ENCODE results near the gene PSMB7. TPM values are rescaled to one million over a fixed set of nuclear protein-coding genes. Genes with fewer than 3 reads are reported as not detected.
A peak's percentile ranks its signal among the peaks of the same experiment; 100 is the strongest.

The PSMB7 gene
- total RNA-seq, 3 donors from 2014 or later = 157 to 206 (median 162) TPM

DNA sequence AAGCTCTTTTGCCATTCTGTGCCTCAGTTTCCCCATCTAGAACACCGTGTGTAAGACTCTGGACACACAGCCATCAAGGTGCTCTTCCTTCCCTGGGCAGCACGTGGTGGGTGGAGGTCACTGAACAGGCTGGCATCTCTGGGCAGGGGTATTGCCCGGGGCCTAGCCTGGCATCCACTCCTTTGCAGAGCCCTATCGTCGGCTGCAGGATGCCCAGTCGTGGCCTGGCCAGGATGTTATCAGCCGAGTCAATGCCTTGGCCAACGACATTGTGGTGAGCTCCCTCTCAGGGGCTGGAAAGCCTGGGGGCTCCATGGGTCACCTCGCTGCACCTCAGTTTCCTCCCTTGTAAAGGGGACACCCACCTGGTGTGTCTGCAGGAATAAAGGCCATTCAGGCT, 39.1 kb upstream of the PSMB7 start:
- TF ChIP-seq CTCF (IDR thresholded peaks at IDR 0.05) (no peak), POLR2AphosphoS5 (IDR thresholded peaks at IDR 0.05) (no peak), POLR2A (IDR thresholded peaks at IDR 0.05) (no peak)
- Histone ChIP-seq H3K4me1 (no peaks in the 10 kb centered on the region), H3K36me3 (no peaks in the 10 kb centered on the region), H3K27ac (no peak overlapping the region), H3K27me3 (peaks cover 0 to 48% of the 10 kb centered on the region in 2 donors), H3K9me3 (no peaks in the 10 kb centered on the region), H3K4me3 (no peak overlapping the region)
- intact Hi-C loops (cut with DNase I; ENCODE audit: low total_unique reads) = no loop called here
- DNase-seq (ENCODE audit: low spot score in 2 of 2) = no peak

GRCh38 chr9:124453586-124454191, 38.4 kb upstream of the PSMB7 start:
- Histone ChIP-seq H3K4me1 (no peaks in the 10 kb centered on the region), H3K36me3 (no peaks in the 10 kb centered on the region), H3K27ac (no peak overlapping the region), H3K9me3 (no peaks in the 10 kb centered on the region), H3K27me3 (peaks cover 0 to 48% of the 10 kb centered on the region in 2 donors), H3K4me3 (peak overlapping the region in 1 of 3 donors; percentile 39)
- no peak for TF ChIP-seq POLR2A (IDR thresholded peaks at IDR 0.05)
- no peak for TF ChIP-seq CTCF (IDR thresholded peaks at IDR 0.05)
- intact Hi-C loops (cut with DNase I; ENCODE audit: low total_unique reads) = no loop called here
- DNase-seq (ENCODE audit: low spot score in 2 of 2) = no peak

GRCh38 chr9:124452841-124453585, 37.8 kb upstream of the PSMB7 start:
- no peaks in the 10 kb centered on the region for H3K9me3 ChIP-seq
- DNase-seq (ENCODE audit: low spot score in 2 of 2) = no peak
- peak overlapping the region in 1 of 3 donors; percentile 39 for H3K4me3 ChIP-seq
- no peaks in the 10 kb centered on the region for H3K4me1 ChIP-seq
- H3K27ac ChIP-seq = no peak overlapping the region
- intact Hi-C loops (cut with DNase I; ENCODE audit: low total_unique reads) = no loop called here
- peaks cover 0 to 48% of the 10 kb centered on the region in 2 donors for H3K27me3 ChIP-seq
- TF ChIP-seq POLR2A (IDR thresholded peaks at IDR 0.05) (no peak), CTCF (IDR thresholded peaks at IDR 0.05) (no peak), POLR2AphosphoS5 (IDR thresholded peaks at IDR 0.05) (no peak)
- no peaks in the 10 kb centered on the region for H3K36me3 ChIP-seq

DNA sequence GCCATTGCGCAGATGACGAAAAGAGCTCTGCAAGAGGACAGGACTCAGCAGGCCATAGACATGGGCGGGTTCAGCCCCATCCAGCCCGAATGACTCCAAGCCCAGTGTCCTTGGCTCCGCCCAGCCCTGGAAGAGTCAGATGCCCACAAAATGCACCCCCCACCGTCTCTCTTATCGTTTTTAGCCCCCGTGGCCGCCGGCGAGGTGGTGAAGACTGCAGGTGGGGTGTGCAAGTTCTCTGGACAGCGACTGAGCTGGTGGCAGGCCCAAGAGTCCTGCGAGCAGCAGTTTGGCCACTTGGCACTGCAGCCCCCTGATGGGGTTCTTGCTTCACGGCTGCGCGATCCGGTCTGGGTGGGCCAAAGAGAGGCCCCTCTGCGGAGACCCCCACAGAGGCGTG, 37.1 kb upstream of the PSMB7 start:
- peaks cover 0 to 48% of the 10 kb centered on the region in 2 donors for H3K27me3 ChIP-seq
- H3K36me3 ChIP-seq = no peaks in the 10 kb centered on the region
- TF ChIP-seq POLR2A (IDR thresholded peaks at IDR 0.05) (no peak), CTCF (IDR thresholded peaks at IDR 0.05) (no peak), POLR2AphosphoS5 (IDR thresholded peaks at IDR 0.05) (no peak)
- intact Hi-C loops (cut with DNase I; ENCODE audit: low total_unique reads) = no loop called here
- H3K4me3 ChIP-seq = no peak overlapping the region
- no peaks in the 10 kb centered on the region for H3K9me3 ChIP-seq
- DNase-seq (ENCODE audit: low spot score in 2 of 2) = peak in 1 of 2 donors; percentile 30
- H3K4me1 ChIP-seq = no peaks in the 10 kb centered on the region
- no peak overlapping the region for H3K27ac ChIP-seq

- peak overlapping the region in 2 of 3 donors; percentile 48 to 62 for H3K4me3 ChIP-seq
- TF ChIP-seq CTCF (IDR thresholded peaks at IDR 0.05) = no peak
- no peaks in the 10 kb centered on the region for H3K36me3 ChIP-seq
- no peak for DNase-seq (ENCODE audit: low spot score in 2 of 2)
- intact Hi-C loops (cut with DNase I; ENCODE audit: low total_unique reads) = no loop called here
- peak overlapping the region; percentile 55 to 62 for H3K27ac ChIP-seq
- no peaks in the 10 kb centered on the region for H3K9me3 ChIP-seq
- no peaks in the 10 kb centered on the region for H3K4me1 ChIP-seq
- H3K27me3 ChIP-seq = peaks cover 0 to 48% of the 10 kb centered on the region in 2 donors
Measured at GRCh38 chr9:124450931-124451661, 35.9 kb upstream of the PSMB7 start.
